ENCODE results near the gene BTBD2.
A peak's percentile ranks its signal among the peaks of the same experiment; 100 is the strongest.

The BTBD2 gene

DNA sequence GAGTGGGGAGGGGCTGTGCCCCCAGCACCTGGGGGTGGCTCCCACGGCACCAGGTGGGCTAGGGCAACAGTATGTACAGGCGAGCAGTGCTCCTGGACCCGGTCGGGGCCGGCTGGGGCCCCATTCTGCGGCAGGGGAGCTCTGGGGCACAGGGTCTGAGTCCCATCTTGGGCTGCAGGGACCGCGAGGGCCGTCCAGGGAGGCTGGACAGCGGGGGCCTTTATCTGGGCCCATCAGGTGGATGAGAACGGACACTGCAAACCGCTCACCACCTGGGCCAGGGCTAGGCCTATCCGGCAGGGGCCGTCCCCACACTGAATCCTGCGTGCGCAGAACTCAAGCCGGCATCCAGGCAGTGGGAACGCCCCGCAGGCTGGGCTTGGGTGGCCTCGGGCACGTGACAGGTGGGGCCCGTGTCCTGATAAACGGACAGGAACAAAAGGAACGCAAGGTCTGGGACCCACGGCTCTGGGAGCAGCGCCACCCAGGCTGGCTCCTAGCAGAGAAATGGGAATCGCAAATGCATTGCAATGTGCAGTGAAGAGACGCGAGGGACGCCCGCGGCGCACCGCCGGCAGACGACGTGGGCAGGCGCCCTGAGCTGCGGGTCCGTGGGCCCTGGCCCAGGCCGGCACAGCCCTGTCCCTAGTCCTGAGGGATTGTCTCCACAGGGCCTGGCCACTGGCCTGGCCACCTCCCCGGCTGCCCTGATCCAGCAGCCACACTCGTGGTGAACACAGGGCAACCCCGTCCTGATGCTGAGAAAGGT, 29.7 kb downstream of the BTBD2 start:
- no peak for DNase-seq

DNA sequence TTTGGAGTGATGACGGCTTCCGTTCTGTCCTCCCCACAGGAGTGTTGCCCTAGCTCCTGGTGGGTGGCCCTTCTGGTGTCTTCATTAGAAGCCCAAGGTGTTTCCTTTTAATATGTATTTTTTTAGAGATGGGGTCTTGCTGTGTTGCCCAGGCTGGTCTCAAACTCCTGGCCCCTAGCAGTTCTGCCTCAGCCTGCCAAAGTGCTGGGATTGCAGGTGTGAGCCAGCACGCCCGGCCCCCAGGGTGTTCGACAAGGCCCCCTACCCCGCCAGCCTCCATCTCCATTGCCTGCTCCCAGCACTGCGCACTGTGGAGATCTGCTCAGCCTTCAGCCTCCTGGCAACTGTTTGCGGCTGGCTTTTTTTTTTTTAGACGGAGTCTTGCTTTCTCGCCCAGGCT, 31.2 kb downstream of the BTBD2 start:
- no peak for DNase-seq

DNA sequence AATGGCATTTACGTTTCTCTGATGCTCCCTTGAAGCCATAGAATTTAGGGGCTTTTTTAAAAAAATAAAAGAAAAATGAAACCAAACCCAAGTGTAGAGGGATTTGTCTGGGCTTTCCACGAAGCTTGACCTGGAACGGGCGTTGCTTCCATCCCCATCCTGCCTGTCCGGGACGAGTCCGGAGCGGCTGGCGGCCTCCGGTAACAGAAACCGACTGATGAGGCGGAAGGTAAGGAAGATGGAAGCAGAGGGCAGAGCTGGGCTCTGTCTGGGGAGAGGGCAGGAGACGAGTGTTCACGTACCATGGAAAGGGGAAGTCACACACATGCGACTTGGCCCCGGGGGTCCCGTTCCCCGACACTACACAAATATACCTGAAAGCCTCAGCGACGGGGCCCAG, 34.3 kb downstream of the BTBD2 start:
- DNase-seq = no peak

DNA sequence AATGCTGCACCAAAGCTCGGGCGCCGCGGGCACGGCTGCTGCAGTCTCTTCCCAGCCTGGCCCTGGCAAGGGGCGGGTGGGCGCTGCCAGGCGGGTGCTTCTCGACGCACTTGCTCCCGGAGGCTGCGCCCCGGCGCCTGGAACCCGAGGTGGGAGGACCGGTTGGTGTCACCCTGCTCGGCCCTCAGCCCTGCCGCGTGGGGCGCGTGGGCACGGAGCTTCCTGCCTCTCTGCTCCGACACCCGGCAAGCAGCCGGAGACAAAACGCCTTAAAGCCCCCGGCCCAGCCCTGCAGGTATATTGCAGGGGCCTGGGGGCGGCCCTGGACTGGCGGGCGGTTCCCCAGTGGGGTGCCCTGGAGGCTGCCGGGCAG, 34.7 kb downstream of the BTBD2 start:
- DNase-seq = no peak

DNA sequence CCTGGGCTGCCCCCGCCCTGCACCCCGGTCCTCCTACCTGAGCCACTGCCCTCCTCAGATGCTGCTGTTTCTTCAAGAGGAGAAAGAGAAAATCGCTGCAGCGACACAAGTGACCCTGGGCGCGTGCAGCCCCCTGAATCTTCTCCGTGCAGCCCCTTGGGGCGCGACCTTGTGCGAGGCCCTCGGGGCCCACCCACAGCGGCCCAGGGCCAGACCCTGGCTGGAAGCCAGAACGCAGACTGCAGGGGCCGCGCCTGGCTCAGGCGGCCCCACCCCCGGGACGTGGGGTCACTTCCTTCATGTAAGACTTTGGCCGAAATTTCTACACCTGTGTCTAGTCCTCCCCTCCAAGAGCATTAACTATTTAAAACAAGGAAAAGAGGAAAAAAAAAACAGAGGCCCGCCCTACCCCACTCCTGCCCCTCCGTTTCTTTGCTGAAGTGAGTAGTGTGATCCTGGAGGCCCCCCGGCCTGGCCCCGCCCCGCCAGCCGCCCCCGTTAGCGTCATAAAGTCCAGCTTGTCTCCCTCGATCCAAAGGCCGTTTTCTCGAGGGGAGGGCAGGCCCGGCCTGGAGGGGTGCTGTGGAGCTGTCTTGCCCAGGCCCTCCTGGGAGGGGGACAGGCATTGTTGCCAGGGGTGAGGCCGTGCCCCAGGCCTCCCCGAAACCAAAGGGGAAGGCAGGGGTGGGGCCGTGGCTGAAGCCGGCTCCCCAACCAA, 35.3 kb downstream of the BTBD2 start:
- DNase-seq = no peak

DNA sequence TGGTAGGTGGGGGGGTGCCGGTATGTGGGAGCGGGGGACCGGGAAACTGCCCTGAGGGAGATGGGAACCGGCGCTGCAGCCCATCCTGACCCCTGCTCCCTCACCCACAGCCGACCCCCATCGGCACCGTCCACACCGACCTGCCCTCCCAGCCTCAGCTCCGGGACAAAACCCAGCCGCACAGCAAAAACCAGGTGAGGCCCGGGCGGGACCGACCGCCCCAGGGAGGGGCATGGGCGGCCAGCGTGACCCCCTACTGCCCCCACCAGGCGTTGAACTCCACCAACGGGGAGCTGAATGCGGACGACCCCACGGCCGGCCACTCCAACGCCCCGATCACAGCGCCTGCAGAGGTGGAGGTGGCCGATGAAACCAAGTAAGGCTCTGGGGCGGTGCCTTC, 35.9 kb downstream of the BTBD2 start:
- DNase-seq = no peak

DNA sequence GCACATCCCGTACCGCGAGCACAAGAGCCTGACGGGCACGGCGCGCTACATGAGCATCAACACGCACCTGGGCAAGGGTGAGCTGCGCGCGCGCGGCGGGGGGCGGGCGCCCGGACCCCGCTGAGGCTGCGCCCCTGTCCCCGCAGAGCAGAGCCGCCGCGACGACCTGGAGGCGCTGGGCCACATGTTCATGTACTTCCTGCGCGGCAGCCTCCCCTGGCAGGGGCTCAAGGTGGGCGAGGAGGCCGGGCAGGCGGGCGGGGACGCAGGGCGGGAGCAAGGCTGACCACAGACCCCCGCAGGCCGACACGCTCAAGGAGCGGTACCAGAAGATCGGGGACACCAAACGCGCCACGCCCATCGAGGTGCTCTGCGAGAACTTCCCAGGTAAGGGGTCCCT, 36.5 kb downstream of the BTBD2 start:
- no peak for DNase-seq

DNA sequence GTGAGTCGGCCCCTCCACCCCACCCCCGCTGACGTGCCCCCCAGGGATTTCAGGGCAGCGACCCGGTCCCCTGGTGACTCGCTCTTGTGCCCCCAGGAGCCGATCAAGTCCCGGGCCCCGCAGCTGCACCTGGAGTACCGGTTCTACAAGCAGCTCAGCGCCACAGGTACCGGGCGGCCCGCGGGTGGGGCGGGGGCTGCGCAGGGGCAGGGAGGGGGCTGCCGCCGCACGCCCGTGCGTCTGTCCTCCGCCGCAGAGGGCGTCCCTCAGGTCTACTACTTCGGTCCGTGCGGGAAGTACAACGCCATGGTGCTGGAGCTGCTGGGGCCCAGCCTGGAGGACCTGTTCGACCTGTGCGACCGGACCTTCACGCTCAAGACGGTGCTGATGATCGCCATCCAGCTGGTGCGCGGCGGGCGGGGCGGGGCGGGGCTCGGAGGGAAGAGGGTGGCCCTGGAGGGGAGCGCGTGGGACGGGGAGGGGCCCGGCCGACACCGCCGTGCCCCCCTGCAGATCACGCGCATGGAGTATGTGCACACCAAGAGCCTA, 37.1 kb downstream of the BTBD2 start:
- no peak for DNase-seq

DNA sequence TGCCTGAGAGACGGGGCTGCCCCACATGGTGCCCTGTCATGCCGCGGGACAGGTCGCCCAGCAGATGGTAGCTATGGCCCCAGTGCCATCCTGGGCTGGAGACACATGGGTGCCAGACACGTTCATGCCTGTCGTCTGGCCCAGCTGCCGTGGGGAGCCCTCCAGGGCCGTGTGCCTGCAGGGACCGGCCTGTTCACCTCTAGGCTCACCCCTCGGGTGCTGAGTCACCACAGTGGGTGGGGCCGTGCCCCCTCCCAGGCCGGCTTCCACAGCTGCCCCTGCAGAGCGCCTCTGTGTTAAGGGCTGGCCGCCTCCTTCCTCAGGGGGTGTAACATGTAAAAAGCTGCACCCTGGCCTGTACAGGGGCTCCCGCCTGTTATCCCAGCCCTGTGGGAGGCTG, 38.4 kb downstream of the BTBD2 start:
- no peak for DNase-seq

DNA sequence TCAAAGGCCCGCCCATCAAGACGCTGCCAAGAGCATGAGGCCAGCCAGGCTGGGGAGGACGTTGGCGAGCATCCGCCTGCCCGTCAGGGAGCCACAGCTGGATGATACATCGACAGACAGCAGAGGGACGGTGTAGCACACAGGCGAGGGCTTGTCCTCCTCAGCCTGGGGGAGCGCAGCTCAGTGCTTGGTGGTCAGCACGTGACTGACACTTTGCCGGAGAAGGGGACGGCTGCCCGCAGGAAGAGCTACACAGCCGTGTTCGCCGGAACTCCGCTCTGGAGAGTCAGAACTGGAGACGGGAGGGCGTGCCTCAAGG, 40.4 kb downstream of the BTBD2 start:
- no peak for DNase-seq

DNA sequence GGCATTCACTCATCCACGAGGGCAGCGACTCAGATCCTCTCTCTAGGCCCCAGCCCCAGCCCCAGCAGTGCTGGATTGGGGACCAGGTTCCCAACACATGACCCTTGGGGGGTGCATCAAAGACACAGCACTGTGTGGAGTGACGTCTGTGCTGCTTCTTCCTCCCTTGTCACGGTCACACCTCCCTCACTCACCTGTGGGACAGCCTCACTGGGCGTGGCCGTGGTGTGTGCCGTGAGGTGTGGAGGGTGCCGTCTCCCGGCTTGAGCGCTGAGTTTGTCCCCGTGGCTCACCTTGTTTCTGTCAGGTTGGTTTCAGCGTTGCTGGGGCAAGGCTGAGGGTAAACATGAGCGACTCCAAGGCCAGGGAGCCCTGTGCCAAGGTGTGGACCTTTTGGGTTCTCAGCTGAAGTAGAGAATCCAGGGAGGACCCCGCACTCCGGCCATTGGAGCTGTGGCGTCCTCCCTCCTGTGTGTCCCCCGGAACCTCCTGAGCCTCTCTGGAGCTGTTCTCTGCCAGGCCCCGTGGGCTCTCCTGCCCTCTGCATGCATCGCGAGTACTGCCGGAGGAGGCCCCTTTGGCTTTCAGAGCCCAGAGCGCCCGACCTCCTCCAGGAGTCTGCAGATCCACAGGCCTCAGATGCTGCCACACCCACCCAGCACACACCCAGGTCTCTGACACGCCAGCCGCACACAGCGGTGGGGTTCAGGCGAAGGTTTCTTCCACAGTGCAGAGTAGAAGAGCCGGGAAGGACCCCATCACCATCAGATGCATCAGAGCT, 40.9 kb downstream of the BTBD2 start:
- no peak for DNase-seq

DNA sequence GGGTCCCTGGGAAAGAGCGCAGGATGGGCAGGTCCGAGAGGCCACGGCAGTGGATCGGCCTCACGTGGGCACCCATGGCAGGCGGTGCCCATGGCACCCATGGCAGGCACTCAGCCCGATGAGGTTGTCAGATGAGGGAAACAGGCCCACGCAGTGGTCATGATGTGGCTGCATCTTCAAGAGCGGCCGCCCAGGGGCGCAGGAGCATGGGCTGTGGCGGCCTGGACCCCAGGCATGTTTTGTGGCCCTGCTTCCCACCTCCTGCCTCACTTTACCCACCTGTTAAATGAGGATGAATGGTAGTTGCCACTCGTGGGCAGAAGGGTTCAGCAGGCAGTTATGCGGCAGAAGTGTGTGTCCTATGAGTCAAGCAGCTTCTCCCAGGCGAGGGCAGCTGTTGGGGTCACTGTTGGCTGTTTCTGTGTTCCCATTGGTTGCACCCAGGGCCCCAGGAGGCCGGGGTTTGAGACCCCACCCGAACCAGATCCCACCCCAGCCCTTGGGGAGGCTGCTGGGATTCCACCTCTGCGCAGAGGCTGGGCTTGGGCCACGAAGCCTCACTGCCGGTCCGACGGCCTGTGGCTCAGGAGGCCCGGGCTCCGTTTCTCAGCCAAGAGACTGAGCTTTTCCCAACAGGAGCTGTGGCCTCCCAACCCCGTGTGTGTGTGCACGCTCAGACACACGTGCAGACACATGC, 44.6 kb downstream of the BTBD2 start:
- DNase-seq = no peak

DNA sequence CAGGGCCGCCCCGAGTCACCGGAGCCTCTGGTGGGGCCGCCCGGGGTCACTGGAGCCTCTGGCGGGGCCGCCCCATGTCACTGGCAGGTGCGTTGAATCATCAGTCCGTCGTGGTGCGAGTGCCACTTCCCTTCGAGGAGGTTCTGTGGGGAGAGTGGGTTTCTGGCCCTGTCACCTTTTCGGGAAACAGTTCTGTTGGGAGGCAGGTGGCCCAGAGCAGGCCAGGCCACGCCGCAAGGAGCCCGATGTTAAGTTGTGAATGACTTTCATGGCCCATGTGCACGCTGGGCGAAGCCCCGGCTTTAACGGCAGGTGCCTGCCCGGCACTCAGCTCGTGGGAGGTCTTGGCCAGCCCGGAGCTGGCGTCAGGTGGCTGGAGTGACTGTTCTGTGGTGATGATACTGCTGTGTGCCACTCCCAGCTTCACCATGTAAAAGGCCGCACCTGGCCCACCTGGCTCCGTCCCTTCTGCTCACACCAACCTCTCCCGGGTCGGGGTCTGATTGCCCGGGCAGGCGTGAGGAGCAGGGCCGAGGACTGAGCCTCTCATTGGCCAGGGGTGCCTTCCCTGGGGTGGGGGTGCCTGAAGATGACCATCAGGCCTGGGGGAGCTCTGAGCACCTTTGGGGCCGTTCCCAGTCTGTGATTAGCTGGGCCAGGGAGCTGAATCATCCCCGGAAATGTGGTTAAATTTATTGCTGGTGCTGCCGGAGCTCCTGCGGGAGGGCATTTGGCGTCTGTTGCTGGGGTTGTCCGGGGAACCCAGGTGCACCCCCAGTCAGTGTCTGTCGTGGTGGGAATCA, 45.3 kb downstream of the BTBD2 start:
- no peak for DNase-seq

DNA sequence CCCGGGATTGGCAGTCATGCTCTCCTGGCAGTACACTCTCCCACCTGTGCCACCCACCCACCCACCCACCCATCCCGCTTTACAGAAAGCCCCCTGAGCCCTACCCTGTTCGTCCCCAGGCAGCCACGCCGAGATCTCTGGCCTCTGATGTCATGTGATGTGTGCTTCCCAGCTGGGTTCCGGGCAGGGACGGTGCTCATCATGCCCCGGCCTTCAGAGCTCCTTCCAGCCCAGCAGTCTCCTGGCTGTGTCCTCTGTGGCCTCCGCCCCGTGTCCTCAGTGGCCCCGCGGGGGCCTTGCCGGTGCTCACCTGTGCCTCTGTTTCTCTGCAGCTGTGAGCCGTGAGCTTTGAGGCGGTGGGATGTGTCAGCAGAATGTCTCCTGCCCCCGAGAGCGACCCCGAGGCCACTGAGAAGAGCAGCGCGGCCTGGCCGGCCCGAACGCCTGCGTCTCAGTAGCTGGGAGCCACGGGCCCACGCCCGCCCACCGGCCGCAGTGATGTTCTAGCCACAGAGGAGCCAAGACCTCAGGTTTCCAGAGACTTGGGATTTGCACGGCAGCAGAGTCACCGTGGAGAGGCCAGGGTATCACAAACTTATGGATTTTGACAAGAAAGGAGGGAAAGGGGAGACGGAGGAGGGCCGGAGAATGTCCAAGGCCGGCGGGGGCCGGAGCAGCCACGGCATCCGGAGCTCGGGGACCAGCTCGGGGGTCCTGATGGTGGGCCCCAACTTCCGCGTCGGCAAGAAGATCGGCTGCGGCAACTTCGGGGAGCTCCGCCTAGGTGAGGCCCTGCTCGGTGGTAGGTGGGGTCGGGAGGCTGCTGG, 46.1 kb downstream of the BTBD2 start:
- DNase-seq = no peak

DNA sequence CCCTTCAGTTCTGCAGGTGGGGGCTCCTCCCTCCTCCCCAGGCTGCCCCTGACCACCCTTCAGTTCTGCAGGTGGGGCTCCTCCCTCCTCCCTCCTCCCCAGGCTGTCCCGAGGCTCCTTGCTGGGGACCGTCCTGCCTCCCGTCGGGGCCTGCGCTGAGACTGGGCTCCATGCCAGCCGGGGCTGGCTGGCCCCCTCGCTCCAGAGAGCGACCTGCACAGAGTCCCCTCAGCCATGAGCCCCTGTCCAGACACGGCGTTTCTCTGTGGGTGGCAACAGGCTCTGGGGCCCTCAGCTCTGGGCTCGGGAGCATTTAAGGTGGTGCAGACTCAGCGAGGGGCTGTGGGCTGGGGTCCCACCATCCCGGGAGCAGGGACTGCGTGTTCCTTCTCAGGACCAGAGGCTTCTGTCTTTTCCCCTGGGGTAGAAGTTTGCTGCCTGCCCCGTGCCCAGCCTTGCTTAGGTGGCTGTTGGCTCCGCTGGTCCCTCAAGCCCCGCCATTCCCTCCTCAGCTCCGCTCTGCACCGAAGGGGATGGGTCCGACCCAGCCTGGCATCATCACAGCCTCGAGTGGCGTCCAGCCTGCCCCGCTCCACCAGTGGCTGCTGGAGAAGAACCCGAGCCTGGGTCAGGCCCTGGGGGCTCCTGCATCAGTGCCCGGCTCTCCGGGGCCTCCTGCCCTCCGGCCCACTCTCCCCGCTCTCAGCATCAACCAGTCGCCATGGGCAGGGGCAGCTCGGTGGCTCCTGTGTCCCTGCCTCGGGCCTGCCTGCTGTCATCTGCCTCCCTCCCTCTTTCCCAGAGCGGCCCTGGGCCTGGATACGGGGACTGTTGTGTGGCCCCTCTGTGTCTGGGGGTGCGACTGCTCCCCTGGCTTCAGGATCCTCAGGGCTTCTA, 47.0 kb downstream of the BTBD2 start:
- no peak for DNase-seq

DNA sequence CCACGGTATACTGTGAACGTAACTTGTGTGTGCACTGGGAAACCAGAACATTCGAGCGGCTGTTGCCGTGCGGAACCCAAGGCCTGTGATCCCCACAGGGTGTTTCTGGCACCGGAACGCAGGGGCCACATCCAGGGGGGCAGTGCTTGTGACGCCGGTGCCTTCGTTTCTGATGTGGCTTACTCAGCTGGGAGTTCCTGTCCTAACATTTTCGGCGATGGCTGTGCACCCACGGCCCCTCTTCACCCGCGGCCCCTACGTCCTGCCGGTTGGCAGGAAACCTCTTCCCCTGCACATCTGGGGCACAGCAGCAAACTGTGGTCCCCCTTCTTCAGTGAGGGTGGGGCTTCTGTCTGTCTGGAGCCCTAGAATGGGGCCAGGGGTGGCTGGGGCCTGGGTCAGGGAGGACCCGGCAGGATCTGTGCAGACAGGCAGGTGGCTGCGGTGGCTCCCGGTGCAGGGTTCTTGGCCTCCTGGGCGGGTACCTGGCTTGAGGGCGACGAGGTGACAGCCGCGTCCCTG, 48.4 kb downstream of the BTBD2 start:
- peak in 1 of 5 experiments; percentile 84 for DNase-seq

DNA sequence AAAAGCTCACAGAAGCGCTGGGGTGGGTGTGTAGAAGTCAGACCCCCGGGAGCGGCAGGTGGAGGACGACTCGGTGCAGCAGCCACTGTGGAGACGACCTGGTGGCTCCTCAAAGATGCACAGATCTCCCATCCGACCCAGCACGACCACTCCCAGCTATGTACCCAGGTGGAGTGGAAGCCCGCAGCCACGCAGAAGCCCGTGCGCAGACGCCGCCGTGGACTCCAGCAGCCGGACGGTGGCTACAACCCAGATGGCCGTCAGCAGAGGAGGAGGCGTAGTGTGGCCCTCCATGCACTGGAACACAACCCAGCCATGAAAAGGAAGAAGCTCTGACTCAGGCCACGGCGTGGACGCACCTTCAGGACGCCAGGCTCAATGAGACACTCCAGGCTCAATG, 52.8 kb downstream of the BTBD2 start:
- no peak for DNase-seq

DNA sequence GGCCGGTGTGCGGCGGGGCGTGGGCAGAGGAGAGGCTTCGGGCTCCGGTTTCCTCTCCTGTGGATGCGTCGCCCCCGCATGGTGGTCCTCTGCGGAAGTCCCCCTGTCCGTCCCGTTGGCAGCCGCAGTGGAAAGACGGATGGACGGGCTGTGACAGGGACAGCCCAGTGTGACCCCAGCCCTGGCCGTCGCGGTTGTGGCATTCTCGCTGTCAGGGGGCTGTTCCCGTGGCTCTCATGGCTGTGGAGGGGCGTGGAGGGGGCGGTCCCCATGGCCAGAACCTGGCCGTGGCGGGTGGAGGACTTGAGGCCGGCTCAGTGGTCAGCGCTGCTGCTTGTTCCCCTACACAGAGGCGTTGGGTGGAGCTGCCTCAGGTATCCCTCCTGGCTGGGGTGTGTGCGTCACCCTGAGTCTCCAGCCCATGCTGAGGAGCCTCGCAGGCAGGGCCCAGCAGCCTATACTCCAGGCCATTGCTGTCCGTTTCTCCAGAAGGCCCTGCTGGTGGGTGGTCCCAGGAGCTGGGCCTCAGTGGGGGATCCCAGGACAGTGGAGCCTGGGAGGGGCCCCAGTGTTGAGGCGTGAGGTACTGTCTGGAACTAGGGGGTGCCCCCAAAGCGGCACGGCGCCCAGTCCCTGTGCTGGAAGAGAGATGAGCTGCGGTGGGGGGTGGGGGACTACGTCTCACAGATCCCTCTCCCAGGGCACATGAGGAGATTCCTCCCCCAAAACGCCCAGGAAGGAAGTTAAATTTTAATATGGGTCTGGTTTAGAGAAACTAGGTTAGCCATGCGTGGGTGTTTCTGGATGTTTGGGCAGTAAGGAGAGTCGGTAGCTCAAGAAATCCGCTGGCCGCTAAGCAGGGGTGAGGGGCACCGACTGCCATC, 54.3 kb downstream of the BTBD2 start:
- no peak for DNase-seq

Data from T-helper 2 cell (primary cell).